Osteocyte (in vitro differentiated cells): ENCODE results near the gene BRAT1. TPM values are rescaled to one million over a fixed set of nuclear protein-coding genes. Genes with fewer than 3 reads are reported as not detected.
A peak's percentile ranks its signal among the peaks of the same experiment; 100 is the strongest.

Experiments used
- DNase-seq: peaks from one replicate; pipeline ENCODE4 v3.0.0; 2021; ENCODE audit warnings: mixed read lengths; ENCODE audit not compliant: unreplicated experiment; ENCODE audit errors: extremely low spot score
- H3K27ac Mint-ChIP-seq: one replicate; pipeline ENCODE4 v1.8.0; 2021; ENCODE audit warnings: mild to moderate bottlenecking, mixed read lengths; ENCODE audit not compliant: unreplicated experiment
- H3K27me3 Mint-ChIP-seq: one replicate; pipeline ENCODE4 v1.8.0; 2021; ENCODE audit warnings: mixed read lengths; ENCODE audit not compliant: unreplicated experiment
- H3K36me3 Mint-ChIP-seq: one replicate; pipeline ENCODE4 v1.8.0; 2021; ENCODE audit warnings: mixed read lengths; ENCODE audit not compliant: unreplicated experiment
- H3K4me1 Mint-ChIP-seq: one replicate; pipeline ENCODE4 v1.8.0; 2021; ENCODE audit warnings: mixed read lengths; ENCODE audit not compliant: unreplicated experiment
- H3K4me3 Mint-ChIP-seq: one replicate; pipeline ENCODE4 v1.8.0; 2021; ENCODE audit warnings: mild to moderate bottlenecking, moderate library complexity, mixed read lengths; ENCODE audit not compliant: unreplicated experiment
- H3K9me3 Mint-ChIP-seq: one replicate; pipeline ENCODE4 v1.8.0; 2021; ENCODE audit warnings: mixed read lengths; ENCODE audit not compliant: unreplicated experiment
- total RNA-seq: library from RNA; stranded (reverse); gene quantifications from 2 replicates; pipeline ENCODE4 v1.2.1, GENCODE V29; 2021
- TF ChIP-seq, protein P1 (sequence below): fragments of 200-600 bp; sonication (generic); IDR thresholded peaks from 2 replicates; pipeline ENCODE4 v1.5.0; 2021; ENCODE audit warnings: antibody characterized with exemption, mild to moderate bottlenecking, moderate library complexity

Gene BRAT1
- total RNA-seq, 1 donor from 2014 or later: 27.8 TPM

- peak; percentile 93 for DNase-seq
- Mint-ChIP-seq H3K36me3 (no peaks in the 10 kb centered on the region), H3K4me3 (peak within 1 kb of the TSS; percentile 83), H3K9me3 (no peaks in the 10 kb centered on the region), H3K4me1 (peaks cover 70% of the 10 kb centered on the region), H3K27ac (no peak within 1 kb of the TSS), H3K27me3 (no peaks in the 10 kb centered on the region)
- TF ChIP-seq, protein P1, sequence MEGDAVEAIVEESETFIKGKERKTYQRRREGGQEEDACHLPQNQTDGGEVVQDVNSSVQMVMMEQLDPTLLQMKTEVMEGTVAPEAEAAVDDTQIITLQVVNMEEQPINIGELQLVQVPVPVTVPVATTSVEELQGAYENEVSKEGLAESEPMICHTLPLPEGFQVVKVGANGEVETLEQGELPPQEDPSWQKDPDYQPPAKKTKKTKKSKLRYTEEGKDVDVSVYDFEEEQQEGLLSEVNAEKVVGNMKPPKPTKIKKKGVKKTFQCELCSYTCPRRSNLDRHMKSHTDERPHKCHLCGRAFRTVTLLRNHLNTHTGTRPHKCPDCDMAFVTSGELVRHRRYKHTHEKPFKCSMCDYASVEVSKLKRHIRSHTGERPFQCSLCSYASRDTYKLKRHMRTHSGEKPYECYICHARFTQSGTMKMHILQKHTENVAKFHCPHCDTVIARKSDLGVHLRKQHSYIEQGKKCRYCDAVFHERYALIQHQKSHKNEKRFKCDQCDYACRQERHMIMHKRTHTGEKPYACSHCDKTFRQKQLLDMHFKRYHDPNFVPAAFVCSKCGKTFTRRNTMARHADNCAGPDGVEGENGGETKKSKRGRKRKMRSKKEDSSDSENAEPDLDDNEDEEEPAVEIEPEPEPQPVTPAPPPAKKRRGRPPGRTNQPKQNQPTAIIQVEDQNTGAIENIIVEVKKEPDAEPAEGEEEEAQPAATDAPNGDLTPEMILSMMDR: no peak
Observed at GRCh38 chr7:2519119-2519930, 36.0 kb downstream of the BRAT1 start, which contains the start of gene LFNG. Gene LFNG, plus strand, starts transcription at chr7:2519774. Its CDS starts 88 bp downstream, at chr7:2519862.

GRCh38 chr7:2518737-2519118 lies 36.6 kb downstream of the BRAT1 start:
- TF ChIP-seq, protein P1: no peak
- H3K36me3 Mint-ChIP-seq: no peaks in the 10 kb centered on the region
- peak overlapping the region; percentile 44 for H3K4me3 Mint-ChIP-seq
- DNase-seq: no peak
- no peak overlapping the region for H3K27ac Mint-ChIP-seq
- H3K4me1 Mint-ChIP-seq: peaks cover 66% of the 10 kb centered on the region
- H3K9me3 Mint-ChIP-seq: no peaks in the 10 kb centered on the region
- H3K27me3 Mint-ChIP-seq: no peaks in the 10 kb centered on the region

- TF ChIP-seq, protein P1: no peak
- no peak for DNase-seq
- Mint-ChIP-seq H3K9me3 (no peaks in the 10 kb centered on the region), H3K36me3 (no peaks in the 10 kb centered on the region), H3K27ac (peak overlapping the region; percentile 79), H3K4me3 (peak overlapping the region; percentile 18), H3K27me3 (no peaks in the 10 kb centered on the region), H3K4me1 (peaks cover 61% of the 10 kb centered on the region)
Observed at GRCh38 chr7:2517678-2518507, 37.4 kb downstream of the BRAT1 start.

DNA sequence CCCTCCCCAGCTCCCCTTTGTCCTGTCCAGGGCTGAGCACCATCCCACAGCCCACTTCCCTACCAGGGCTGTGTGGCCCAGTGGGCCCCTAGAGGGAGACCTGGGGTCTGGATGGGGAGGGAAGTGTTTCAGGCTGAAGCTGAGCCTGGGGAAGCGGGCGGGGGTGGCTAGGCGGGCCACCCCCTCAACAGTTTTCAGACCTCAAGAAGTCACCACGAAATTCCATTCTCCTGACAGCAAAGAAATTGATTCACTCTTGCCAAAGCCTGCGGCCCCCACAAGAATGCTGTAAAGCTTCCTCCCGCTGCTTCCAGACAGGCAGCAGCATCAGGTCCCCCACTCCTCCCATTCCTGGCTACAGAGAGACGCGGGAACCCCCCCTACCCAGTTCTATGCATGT lies 38.3 kb downstream of the BRAT1 start:
- peaks cover 58% of the 10 kb centered on the region for H3K4me1 Mint-ChIP-seq
- H3K36me3 Mint-ChIP-seq: no peaks in the 10 kb centered on the region

More for the DNA sequence above, 38.3 kb downstream of the BRAT1 start:
- no peak overlapping the region for H3K4me3 Mint-ChIP-seq
- H3K27ac Mint-ChIP-seq: peak overlapping the region; percentile 79
- TF ChIP-seq, protein P1: no peak
- H3K9me3 Mint-ChIP-seq: no peaks in the 10 kb centered on the region
- no peaks in the 10 kb centered on the region for H3K27me3 Mint-ChIP-seq
- no peak for DNase-seq
